Parathyroid adenoma (tissue), 2 donors: ENCODE results near the gene PBX1.

Experiments used
- H2AFZ ChIP-seq: fragments of 300-600 bp; sonication (generic); one replicate; pipeline ENCODE4 v1.7.0; 2017; ENCODE audit warnings: antibody characterized with exemption, mild to moderate bottlenecking
- H3K27ac ChIP-seq: fragments of 300-600 bp; sonication (generic); one replicate; pipeline ENCODE4 v1.7.0; 2017
- H3K27me3 ChIP-seq: fragments of 300-600 bp; sonication (generic); one replicate; pipeline ENCODE4 v1.7.0; 2017; ENCODE audit warnings: low read length; ENCODE audit not compliant: control insufficient read depth, insufficient read depth
- H3K36me3 ChIP-seq: fragments of 300-600 bp; sonication (generic); one replicate; pipeline ENCODE4 v1.7.0; 2017; ENCODE audit warnings: low read length; ENCODE audit not compliant: control insufficient read depth, insufficient read depth
- H3K4me1 ChIP-seq: fragments of 300-600 bp; sonication (generic); one replicate; pipeline ENCODE4 v1.7.0; 2017; ENCODE audit warnings: control low read depth
- H3K4me2 ChIP-seq: fragments of 300-600 bp; sonication (generic); one replicate; pipeline ENCODE4 v1.7.0; 2017; ENCODE audit warnings: low read length
- H3K4me3 ChIP-seq: fragments of 300-600 bp; sonication (generic); one replicate; pipeline ENCODE4 v1.7.0; 2017; ENCODE audit warnings: low read depth, low read length
- H3K79me2 ChIP-seq: fragments of 300-600 bp; sonication (generic); one replicate; pipeline ENCODE4 v1.7.0; 2017; ENCODE audit warnings: control low read depth
- H3K9ac ChIP-seq: fragments of 300-600 bp; sonication (generic); one replicate; pipeline ENCODE4 v1.7.0; 2017; ENCODE audit warnings: mild to moderate bottlenecking
- H3K9me3 ChIP-seq: fragments of 300-600 bp; sonication (generic); one replicate; pipeline ENCODE4 v1.7.0; 2017; ENCODE audit warnings: low read length; ENCODE audit not compliant: control insufficient read depth
- TF ChIP-seq, protein P1 (sequence below): fragments of 300-600 bp; sonication (generic); IDR thresholded peaks from one replicate; pipeline ENCODE4 v1.7.0; 2017; ENCODE audit warnings: antibody characterized with exemption, mild to moderate bottlenecking
- donor health status: primary hyperparathyroidism.

Gene PBX1

DNA sequence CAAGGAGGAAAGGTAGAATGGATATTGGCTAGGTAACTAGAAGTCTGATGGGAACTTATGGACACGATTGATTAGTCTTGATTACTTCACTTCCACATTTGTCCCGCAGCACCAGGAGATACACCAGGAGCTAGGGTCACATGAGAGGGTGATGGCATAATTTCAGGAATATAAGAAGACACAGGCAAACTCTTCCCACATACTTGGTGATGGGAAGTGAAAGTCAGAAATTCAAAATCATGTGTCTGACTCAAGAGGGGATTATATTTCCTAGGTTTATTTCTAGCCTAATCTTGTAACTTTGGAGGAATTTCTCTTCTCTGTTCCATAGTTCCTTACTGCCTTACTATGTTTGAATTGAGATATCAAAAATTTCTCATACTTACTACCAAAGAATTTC is 185.0 kb downstream of the PBX1 start:
- H2AFZ ChIP-seq, result no peak overlapping the region
- no peak overlapping the region for H3K4me2 ChIP-seq
- H3K27me3 ChIP-seq, result no peaks in the 10 kb centered on the region
- TF ChIP-seq, protein P1, sequence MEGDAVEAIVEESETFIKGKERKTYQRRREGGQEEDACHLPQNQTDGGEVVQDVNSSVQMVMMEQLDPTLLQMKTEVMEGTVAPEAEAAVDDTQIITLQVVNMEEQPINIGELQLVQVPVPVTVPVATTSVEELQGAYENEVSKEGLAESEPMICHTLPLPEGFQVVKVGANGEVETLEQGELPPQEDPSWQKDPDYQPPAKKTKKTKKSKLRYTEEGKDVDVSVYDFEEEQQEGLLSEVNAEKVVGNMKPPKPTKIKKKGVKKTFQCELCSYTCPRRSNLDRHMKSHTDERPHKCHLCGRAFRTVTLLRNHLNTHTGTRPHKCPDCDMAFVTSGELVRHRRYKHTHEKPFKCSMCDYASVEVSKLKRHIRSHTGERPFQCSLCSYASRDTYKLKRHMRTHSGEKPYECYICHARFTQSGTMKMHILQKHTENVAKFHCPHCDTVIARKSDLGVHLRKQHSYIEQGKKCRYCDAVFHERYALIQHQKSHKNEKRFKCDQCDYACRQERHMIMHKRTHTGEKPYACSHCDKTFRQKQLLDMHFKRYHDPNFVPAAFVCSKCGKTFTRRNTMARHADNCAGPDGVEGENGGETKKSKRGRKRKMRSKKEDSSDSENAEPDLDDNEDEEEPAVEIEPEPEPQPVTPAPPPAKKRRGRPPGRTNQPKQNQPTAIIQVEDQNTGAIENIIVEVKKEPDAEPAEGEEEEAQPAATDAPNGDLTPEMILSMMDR, result no peak
- H3K4me1 ChIP-seq, result peaks cover 10% of the 10 kb centered on the region
- H3K9me3 ChIP-seq, result no peaks in the 10 kb centered on the region
- H3K36me3 ChIP-seq, result no peaks in the 10 kb centered on the region
- H3K27ac ChIP-seq, result no peak overlapping the region
- H3K4me3 ChIP-seq, result no peak overlapping the region
- no peaks in the 10 kb centered on the region for H3K79me2 ChIP-seq
- H3K9ac ChIP-seq, result no peak overlapping the region

DNA sequence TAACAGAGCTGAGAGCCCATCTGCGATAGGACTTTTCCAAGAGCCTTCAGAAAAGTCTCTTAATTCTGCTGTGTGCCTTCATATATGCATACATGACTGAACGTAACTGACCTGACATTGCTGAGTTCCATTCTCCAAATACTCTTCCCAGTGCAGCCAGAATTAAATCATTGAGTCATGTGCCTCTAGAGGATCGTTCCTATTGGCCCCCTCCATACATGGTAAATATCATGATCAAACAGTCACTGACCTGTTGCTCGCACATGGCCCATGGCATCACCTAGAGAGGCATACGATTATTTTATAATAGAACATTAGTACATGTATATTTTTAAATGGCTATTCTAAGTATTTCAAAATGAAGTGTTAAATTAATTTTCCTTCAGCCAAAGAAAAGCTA is 186.8 kb downstream of the PBX1 start:
- H3K4me1 ChIP-seq, result peaks cover 22% of the 10 kb centered on the region
- H3K27me3 ChIP-seq, result no peaks in the 10 kb centered on the region
- no peaks in the 10 kb centered on the region for H3K79me2 ChIP-seq
- H3K9ac ChIP-seq, result no peak overlapping the region
- H2AFZ ChIP-seq, result no peak overlapping the region
- H3K4me3 ChIP-seq, result no peak overlapping the region
- H3K4me2 ChIP-seq, result no peak overlapping the region
- no peaks in the 10 kb centered on the region for H3K9me3 ChIP-seq
- H3K36me3 ChIP-seq, result no peaks in the 10 kb centered on the region
- H3K27ac ChIP-seq, result no peak overlapping the region
- TF ChIP-seq, protein P1, result no peak

DNA sequence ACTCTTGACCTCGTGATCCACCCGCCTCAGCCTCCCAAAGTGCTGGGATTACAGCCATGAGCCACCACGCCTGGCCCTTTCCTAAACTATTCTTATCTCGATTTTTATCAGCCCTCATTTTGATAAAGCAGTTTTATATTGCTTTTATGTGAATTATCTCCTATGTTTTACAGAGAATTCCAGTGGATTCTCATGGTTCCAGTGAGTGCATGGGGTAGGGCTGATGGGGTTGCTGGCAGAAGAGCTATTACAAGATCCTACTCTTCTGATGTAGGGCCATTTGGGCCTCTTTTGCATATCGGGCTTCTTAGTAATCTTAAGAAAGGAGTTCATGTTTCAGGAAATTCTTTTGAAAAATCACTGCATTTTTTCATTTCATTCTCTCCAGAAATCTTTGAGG is 187.6 kb downstream of the PBX1 start:
- no peak overlapping the region for H3K4me3 ChIP-seq
- H2AFZ ChIP-seq, result no peak overlapping the region
- peak overlapping the region; percentile 75 for H3K27ac ChIP-seq
- H3K79me2 ChIP-seq, result no peaks in the 10 kb centered on the region
- no peaks in the 10 kb centered on the region for H3K27me3 ChIP-seq
- no peaks in the 10 kb centered on the region for H3K9me3 ChIP-seq
- H3K9ac ChIP-seq, result no peak overlapping the region
- TF ChIP-seq, protein P1, result no peak
- H3K4me2 ChIP-seq, result no peak overlapping the region
- H3K4me1 ChIP-seq, result peaks cover 22% of the 10 kb centered on the region
- no peaks in the 10 kb centered on the region for H3K36me3 ChIP-seq

DNA sequence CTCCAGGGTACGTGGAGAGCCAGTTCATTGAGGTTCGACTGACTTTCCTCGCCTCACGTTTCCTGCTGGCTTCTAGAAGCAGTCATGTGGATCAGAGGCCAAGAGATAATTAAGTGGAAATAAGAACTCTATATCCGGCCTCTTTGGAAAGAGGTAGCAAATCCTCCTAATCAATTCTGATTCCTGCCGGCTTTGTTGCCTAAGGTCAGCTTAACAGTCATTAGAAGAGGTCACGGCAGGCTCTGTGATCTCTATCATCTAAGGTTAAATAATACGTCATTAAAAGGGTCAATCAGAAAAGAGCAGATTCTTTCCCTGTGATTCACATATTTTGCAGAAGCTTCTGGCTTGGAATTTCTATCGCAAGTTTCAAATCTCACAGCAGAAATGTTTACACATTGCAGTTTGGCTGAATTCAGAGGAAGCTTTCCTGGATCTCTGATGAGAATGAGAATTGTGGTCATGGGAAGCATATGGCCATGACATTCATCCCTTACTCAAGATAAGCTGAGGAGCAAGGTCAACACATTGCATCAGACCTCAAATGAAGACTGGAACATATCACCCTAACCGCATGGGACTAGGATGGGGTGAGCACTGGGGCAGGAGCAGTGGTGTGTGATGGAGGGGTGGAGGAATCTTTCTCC is 189.4 kb downstream of the PBX1 start:
- Histone ChIP-seq H3K9me3 (no peaks in the 10 kb centered on the region), H3K4me1 (peaks cover 22% of the 10 kb centered on the region), H3K9ac (no peak overlapping the region), H3K4me2 (peak overlapping the region; percentile 16), H3K4me3 (no peak overlapping the region), H3K79me2 (no peaks in the 10 kb centered on the region), H3K36me3 (no peaks in the 10 kb centered on the region), H3K27me3 (no peaks in the 10 kb centered on the region), H3K27ac (peak overlapping the region; percentile 75), H2AFZ (peak overlapping the region; percentile 29)
- TF ChIP-seq, protein P1, result no peak

DNA sequence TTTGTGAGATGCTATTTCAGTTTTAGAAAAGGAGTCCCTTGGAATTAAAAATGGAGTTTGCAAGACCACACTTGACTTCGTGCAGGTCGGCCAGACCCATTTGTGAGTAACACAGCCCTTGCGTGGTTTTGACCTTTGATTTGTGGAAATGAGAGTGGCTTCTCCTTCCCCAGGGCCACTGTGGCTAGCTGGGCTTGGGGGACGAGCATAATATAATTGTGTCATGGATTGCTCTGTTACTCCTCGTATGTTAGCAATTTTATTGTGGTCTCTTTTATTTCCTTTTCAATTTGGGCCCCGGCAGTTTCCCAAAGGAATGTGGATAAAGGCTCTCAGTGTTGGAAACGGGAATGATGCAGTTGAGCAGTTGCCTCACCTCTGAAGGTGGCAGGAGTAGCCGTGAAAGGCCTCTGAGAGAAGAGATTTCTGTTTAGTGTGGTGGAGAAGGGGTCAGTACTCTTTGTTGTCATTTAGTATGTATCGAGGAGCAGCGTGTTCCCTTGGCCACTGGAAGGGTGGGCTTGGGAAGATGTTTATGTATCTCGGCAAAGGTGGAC is 194.6 kb downstream of the PBX1 start:
- Histone ChIP-seq H3K36me3 (no peaks in the 10 kb centered on the region), H3K4me2 (no peak overlapping the region), H3K9ac (no peak overlapping the region), H3K27me3 (no peaks in the 10 kb centered on the region), H2AFZ (peak overlapping the region; percentile 51), H3K4me3 (no peak overlapping the region), H3K9me3 (no peaks in the 10 kb centered on the region), H3K79me2 (peaks cover 6% of the 10 kb centered on the region), H3K4me1 (peaks cover 26% of the 10 kb centered on the region), H3K27ac (peak overlapping the region; percentile 24)
- TF ChIP-seq, protein P1, result no peak
